ENCODE results near the gene SUPT4H1. TPM values are rescaled to one million over a fixed set of nuclear protein-coding genes. Genes with fewer than 3 reads are reported as not detected.

SUPT4H1 gene
- total and polyA plus RNA-seq, 2 donors (not counting 1 experiment from before 2014, with no cell fraction given) = 30.2 to 60.1 TPM

- Histone ChIP-seq H2AFZ (ENCODE audit: insufficient read depth, low read depth, low read length, poor library complexity, severe bottlenecking) (no peak overlapping the region), H3K4me3 (ENCODE audit: control extremely low read depth in 1 of 5, extremely low read depth in 1 of 5, insufficient read depth in 1 of 5, low read depth in 2 of 5, low read length in 4 of 5) (no peak overlapping the region), H3K27ac (ENCODE audit: low read length in 2 of 2) (no peak overlapping the region), H3K9me3 (ENCODE audit: control extremely low read depth in 1 of 3, control insufficient read depth in 2 of 3, insufficient read depth in 1 of 3, low read length in 2 of 3) (no peaks in the 10 kb centered on the region), H3K27me3 (replicated peaks in 1 of 4; ENCODE audit: control extremely low read depth in 1 of 4, control insufficient read depth in 3 of 4, insufficient read depth in 4 of 4, low read length in 3 of 4) (no peaks in the 10 kb centered on the region), H3K36me3 (replicated peaks in 1 of 2; ENCODE audit: control extremely low read depth in 1 of 2, control insufficient read depth in 1 of 2, extremely low read depth in 1 of 2, insufficient read depth in 2 of 2, low read length in 1 of 2) (no peaks in the 10 kb centered on the region), H3K4me2 (replicated peaks; ENCODE audit: low read depth, low read length, poor library complexity, severe bottlenecking) (no peak overlapping the region), H3K9ac (ENCODE audit: low read length) (no peak overlapping the region), H4K20me1 (ENCODE audit: control insufficient read depth, insufficient read depth, low read length, poor library complexity, severe bottlenecking) (no peaks in the 10 kb centered on the region), H3K79me2 (ENCODE audit: control insufficient read depth, insufficient read depth, low read length) (no peaks in the 10 kb centered on the region), H3K4me1 (ENCODE audit: control insufficient read depth in 2 of 2, insufficient read depth in 2 of 2, low read length in 2 of 2) (peaks cover 15 to 16% of the 10 kb centered on the region in 2 donors)
- no peak for TF ChIP-seq EZH2 (IDR thresholded peaks at IDR 0.05; ENCODE audit: borderline replicate concordance, insufficient read depth, low read depth, low read length, poor library complexity, severe bottlenecking)
- TF ChIP-seq CTCF (IDR thresholded peaks at IDR 0.05) = no peak
- peaks cover 28% of the 10 kb centered on the region for H3K4me1 Mint-ChIP-seq
- POLR2A ChIA-PET = interaction anchor here (0.8 to 1.1 kb wide), 2 partner anchors 12 to 53 kb away, joined by 3 to 4 read pairs; no protein-coding TSS in a partner anchor
- no peak overlapping the region for H3K27ac Mint-ChIP-seq
- intact Hi-C loops (cut with micrococcal nuclease) = no loop called here
- H3K27me3 Mint-ChIP-seq = no peaks in the 10 kb centered on the region
- no peaks in the 10 kb centered on the region for H3K9me3 Mint-ChIP-seq (ENCODE audit: insufficient read depth)
- 100% methylated on average over 3 of the region's 5 CpGs for WGBS (ENCODE audit: insufficient coverage)
- no peak for ATAC-seq (ENCODE audit: low read depth)
- no peak overlapping the region for H3K4me3 Mint-ChIP-seq
- no peak for DNase-seq
- CTCF ChIA-PET = no interaction called here
These were observed 28.5 kb upstream of the SUPT4H1 start for GRCh38 chr17:58380207-58381123.

GRCh38 chr17:58379511-58379824, 27.5 kb upstream of the SUPT4H1 start:
- no peaks in the 10 kb centered on the region for H3K36me3 ChIP-seq (replicated peaks in 1 of 2; ENCODE audit: control extremely low read depth in 1 of 2, control insufficient read depth in 1 of 2, extremely low read depth in 1 of 2, insufficient read depth in 2 of 2, low read length in 1 of 2)
- no peak for DNase-seq
- H4K20me1 ChIP-seq (ENCODE audit: control insufficient read depth, insufficient read depth, low read length, poor library complexity, severe bottlenecking) = no peaks in the 10 kb centered on the region
- ChIA-PET POLR2A (no interaction called here), CTCF (interaction anchor here (1.3 to 1.7 kb wide), 3 partner anchors 35 to 62 kb away, joined by 3 to 6 read pairs (median 3); partner anchors contain the start of gene RNF43)
- ATAC-seq (ENCODE audit: low read depth) = no peak
- H3K9ac ChIP-seq (ENCODE audit: low read length) = no peak overlapping the region
- no peak overlapping the region for H3K4me3 Mint-ChIP-seq
- H3K27me3 ChIP-seq (replicated peaks in 1 of 4; ENCODE audit: control extremely low read depth in 1 of 4, control insufficient read depth in 3 of 4, insufficient read depth in 4 of 4, low read length in 3 of 4) = no peaks in the 10 kb centered on the region
- peaks cover 21% of the 10 kb centered on the region for H3K4me1 Mint-ChIP-seq
- H3K9me3 ChIP-seq (ENCODE audit: control extremely low read depth in 1 of 3, control insufficient read depth in 2 of 3, insufficient read depth in 1 of 3, low read length in 2 of 3) = no peaks in the 10 kb centered on the region
- H3K4me3 ChIP-seq (ENCODE audit: control extremely low read depth in 1 of 5, extremely low read depth in 1 of 5, insufficient read depth in 1 of 5, low read depth in 2 of 5, low read length in 4 of 5) = no peak overlapping the region
- H3K4me2 ChIP-seq (replicated peaks; ENCODE audit: low read depth, low read length, poor library complexity, severe bottlenecking) = no peak overlapping the region
- intact Hi-C loops (cut with micrococcal nuclease) = no loop called here
- H3K27ac ChIP-seq (ENCODE audit: low read length in 2 of 2) = no peak overlapping the region
- H3K27me3 Mint-ChIP-seq = no peaks in the 10 kb centered on the region
- no peak overlapping the region for H2AFZ ChIP-seq (ENCODE audit: insufficient read depth, low read depth, low read length, poor library complexity, severe bottlenecking)
- H3K79me2 ChIP-seq (ENCODE audit: control insufficient read depth, insufficient read depth, low read length) = no peaks in the 10 kb centered on the region
- no peaks in the 10 kb centered on the region for H3K9me3 Mint-ChIP-seq (ENCODE audit: insufficient read depth)
- H3K27ac Mint-ChIP-seq = no peak overlapping the region
- WGBS (ENCODE audit: insufficient coverage) = 100% methylated on average over 1 of the region's 3 CpGs
- peaks cover 13 to 15% of the 10 kb centered on the region in 2 donors for H3K4me1 ChIP-seq (ENCODE audit: control insufficient read depth in 2 of 2, insufficient read depth in 2 of 2, low read length in 2 of 2)
- TF ChIP-seq EZH2 (IDR thresholded peaks at IDR 0.05; ENCODE audit: borderline replicate concordance, insufficient read depth, low read depth, low read length, poor library complexity, severe bottlenecking) = no peak
- no peak for TF ChIP-seq CTCF (IDR thresholded peaks at IDR 0.05)
